Activated CD8-positive, alpha-beta T cell treated with anti-CD3 and anti-CD28 coated beads, Interleukin-2, amount 10 ng/mL, durations not matched to agents 7 days and 5 days (primary cell): ENCODE results near the gene CHKA. TPM values are rescaled to one million over a fixed set of nuclear protein-coding genes. Genes with fewer than 3 reads are reported as not detected.

Experiments used
- ATAC-seq: fragments of 150-1000 bp; cut with Tn5 transposase; one replicate; pipeline ENCODE4 v1.10.0; 2021; ENCODE audit warnings: moderate library complexity
- CTCF ChIA-PET: fragments of 350-600 bp; sonication (Branson Sonifier 250); formaldehyde crosslinking; loops from one replicate; lab custom pipeline; 2021; ENCODE audit warnings: antibody characterized with exemption; lab: Charles Lee
- POLR2A ChIA-PET: fragments of 350-600 bp; sonication (Branson Sonifier 250); formaldehyde crosslinking; loops from one replicate; lab custom pipeline; 2021; ENCODE audit warnings: antibody characterized with exemption; lab: Charles Lee
- DNase-seq: peaks from one replicate; pipeline ENCODE4 v3.0.0-alpha.2; 2020
- H3K27ac Mint-ChIP-seq: one replicate; pipeline ENCODE4 v1.8.0; 2021; ENCODE audit warnings: mild to moderate bottlenecking, mixed read lengths
- H3K27me3 Mint-ChIP-seq: one replicate; pipeline ENCODE4 v1.8.0; 2021; ENCODE audit warnings: low read depth, mixed read lengths
- H3K36me3 Mint-ChIP-seq: one replicate; pipeline ENCODE4 v1.8.0; 2021; ENCODE audit warnings: low read depth, mixed read lengths
- H3K4me1 Mint-ChIP-seq: one replicate; pipeline ENCODE4 v1.8.0; 2021; ENCODE audit warnings: low read depth, mixed read lengths
- H3K4me3 Mint-ChIP-seq: one replicate; pipeline ENCODE4 v1.8.0; 2021; ENCODE audit warnings: mild to moderate bottlenecking, mixed read lengths
- H3K9me3 Mint-ChIP-seq: one replicate; pipeline ENCODE4 v1.8.0; 2022; ENCODE audit warnings: mixed read lengths; ENCODE audit not compliant: insufficient read depth
- total RNA-seq, 2 experiments: library from RNA; stranded (reverse); gene quantifications; one replicate each; pipeline ENCODE4 v1.2.3, GENCODE V29; 2021

CHKA gene
- total RNA-seq, 2 experiments from 2014 or later, result 14.4 to 14.5 TPM

DNA sequence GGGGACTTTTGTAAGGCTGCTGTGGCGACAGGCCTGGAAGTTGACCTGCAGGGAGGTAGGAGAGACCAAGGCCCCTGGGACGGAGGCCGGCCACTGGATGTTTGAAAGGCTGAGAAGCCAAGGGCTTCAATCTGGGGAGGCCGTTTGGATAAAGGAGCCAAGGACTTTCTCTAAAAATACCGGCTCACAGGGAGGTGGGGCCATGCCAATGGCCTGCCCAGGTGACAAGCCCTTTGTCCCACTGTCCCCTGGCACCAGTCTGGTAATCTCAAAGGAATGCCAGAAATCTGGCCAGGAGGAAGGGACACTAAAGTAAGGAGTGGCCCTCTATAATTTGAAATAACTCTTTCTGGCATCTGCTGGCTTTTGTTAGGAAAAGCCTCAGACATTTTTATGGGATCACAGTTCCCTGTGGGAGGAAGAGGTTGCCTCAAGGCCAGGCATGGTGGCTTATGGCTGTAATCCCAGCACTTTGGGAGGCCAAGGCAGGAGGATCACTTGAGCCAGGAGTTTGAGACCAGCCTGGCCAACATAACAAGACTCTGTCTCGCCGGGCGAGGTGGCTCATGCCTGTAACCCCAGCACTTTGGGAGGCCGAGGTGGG is 1.9 kb upstream of the CHKA start:
- no peak for DNase-seq
- no peak overlapping the region for H3K4me3 Mint-ChIP-seq
- ATAC-seq, result no peak
- peaks cover 24% of the 10 kb centered on the region for H3K4me1 Mint-ChIP-seq
- ChIA-PET CTCF (no interaction called here), POLR2A (no interaction called here)
- H3K36me3 Mint-ChIP-seq, result peaks cover 6% of the 10 kb centered on the region
- no peak overlapping the region for H3K27ac Mint-ChIP-seq
- no peaks in the 10 kb centered on the region for H3K9me3 Mint-ChIP-seq
- peaks cover 4% of the 10 kb centered on the region for H3K27me3 Mint-ChIP-seq

DNA sequence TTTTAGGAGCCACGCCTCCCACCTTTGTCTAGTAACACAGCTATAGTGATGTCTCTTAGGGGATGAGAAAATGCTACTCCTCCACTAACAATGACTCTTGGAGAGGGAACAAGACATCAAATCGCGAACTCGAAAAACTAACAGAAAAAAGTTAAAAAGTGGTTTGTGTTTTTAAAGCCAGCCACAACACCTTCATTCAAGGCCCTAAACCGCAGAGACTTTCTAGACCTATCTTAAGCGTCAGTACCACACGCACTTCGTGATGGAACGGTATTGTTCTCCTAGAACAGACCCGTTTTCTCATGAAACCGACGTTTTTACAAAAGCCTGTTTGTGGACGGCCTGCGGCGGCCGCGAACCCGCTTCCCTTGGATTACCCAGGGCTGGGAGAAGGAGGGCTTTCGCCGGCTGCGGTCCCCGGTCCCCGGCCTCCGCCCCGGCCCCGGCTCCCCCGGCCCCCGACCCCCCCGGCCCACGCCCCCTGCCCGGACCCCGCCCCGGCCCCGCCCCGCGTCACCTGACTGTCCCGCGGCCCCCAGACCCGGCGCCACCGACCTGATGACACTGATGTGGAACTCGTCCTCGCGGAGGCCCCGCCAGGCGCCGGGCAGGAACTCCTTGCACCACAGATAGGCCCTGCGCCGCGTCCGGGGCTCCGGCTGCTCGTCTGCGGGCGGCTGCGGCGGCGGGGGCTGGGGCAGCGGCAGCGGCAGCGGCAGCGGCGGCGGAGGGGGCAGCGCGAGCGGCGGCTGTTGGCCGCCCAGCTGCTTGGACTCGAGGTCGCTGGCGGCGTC is 718 bp downstream of the CHKA start:
- ATAC-seq (peak; percentile 33), DNase-seq (peak; percentile 60)
- Mint-ChIP-seq H3K27me3 (no peaks in the 10 kb centered on the region), H3K9me3 (no peaks in the 10 kb centered on the region), H3K27ac (peak overlapping the region; percentile 93), H3K36me3 (peaks cover 13% of the 10 kb centered on the region), H3K4me3 (peak overlapping the region; percentile 83), H3K4me1 (peaks cover 37% of the 10 kb centered on the region)
- ChIA-PET CTCF (no interaction called here), POLR2A (interaction anchor here (0.5 kb wide), 1 partner anchor 14 kb away, joined by 3 read pairs; no protein-coding TSS in a partner anchor)

DNA sequence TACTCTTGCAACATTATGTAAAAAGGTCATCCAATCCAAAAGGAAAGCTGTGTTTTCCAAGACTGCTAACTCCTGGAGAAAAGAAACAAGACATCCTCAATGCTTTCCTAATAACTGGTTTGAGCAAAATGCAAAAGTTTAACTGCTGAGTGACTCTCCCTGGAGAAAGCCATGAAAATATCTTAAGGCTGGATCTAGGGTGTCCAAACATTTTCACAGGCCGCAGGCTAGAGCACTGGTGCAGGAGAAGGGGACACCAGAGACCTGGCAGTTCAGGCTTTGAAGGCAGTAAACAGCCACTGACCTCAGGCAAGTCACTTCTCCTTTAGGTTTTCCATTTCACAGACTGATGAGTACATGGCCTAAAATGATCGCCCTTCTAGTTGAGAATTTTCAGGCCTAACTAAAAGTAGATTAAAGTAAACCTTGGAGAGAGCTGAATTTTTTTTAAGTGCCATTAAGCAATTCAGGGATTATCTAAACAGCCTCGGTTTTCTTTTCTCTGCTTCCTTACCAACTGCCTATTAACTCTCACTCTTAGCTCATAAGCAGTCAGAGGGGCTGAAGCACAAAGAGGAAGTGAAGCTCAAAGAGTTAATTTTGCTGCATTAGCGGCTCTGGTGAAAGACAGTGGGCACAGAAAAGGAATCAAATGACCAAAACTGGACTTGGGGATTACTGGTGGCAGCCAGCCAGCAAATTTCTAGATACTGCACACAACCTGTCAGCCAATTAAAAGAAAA is 2.3 kb downstream of the CHKA start:
- ChIA-PET POLR2A (interaction anchor here (1.1 kb wide), 1 partner anchor 78 kb away, joined by 3 read pairs; no protein-coding TSS in a partner anchor), CTCF (interaction anchor here (0.6 to 2.2 kb wide), 3 partner anchors 26 to 87 kb away, joined by 3 to 5 read pairs (median 5); no protein-coding TSS in a partner anchor)
- Mint-ChIP-seq H3K27me3 (no peaks in the 10 kb centered on the region), H3K36me3 (peaks cover 13% of the 10 kb centered on the region), H3K27ac (no peak overlapping the region), H3K9me3 (no peaks in the 10 kb centered on the region), H3K4me1 (peaks cover 45% of the 10 kb centered on the region), H3K4me3 (no peak overlapping the region)
- no peak for DNase-seq
- no peak for ATAC-seq

DNA sequence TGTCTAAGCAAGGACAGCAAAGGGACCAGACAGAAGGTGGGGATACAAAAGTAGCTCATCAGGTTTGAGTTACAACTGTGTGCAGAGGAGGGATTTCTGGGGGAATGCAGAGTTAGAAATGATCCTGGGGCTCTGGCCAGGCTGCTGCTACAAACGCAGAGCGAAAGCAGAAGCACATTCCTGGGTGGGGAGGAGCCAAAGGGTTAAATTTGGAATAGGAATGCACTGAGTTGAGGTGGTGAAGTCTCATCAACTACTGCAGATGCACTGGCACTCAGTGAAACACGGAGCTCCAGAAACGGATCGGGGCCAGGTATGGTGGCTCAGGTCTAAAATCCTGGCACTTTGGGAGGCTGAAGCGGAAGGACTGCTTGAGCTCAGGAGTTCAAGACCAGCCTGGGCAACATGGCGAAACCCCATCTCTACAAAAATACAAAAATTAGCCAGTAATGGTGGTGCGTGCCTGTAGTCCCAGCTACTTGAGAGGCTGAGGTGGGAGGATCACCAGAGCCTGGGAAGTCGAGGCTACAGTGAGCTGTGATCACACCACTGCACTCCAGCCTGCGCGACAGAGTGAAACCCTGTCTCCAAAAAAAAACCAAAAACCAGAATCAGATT is 3.2 kb downstream of the CHKA start:
- DNase-seq (no peak), ATAC-seq (no peak)
- Mint-ChIP-seq H3K36me3 (peaks cover 13% of the 10 kb centered on the region), H3K4me3 (no peak overlapping the region), H3K27ac (no peak overlapping the region), H3K4me1 (peaks cover 45% of the 10 kb centered on the region), H3K27me3 (no peaks in the 10 kb centered on the region), H3K9me3 (no peaks in the 10 kb centered on the region)
- ChIA-PET POLR2A (interaction anchor here (1.1 kb wide), 1 partner anchor 77 kb away, joined by 3 read pairs; no protein-coding TSS in a partner anchor), CTCF (interaction anchor here (0.6 to 2.2 kb wide), 5 partner anchors 25 to 124 kb away, joined by 3 to 5 read pairs (median 3); no protein-coding TSS in a partner anchor)

DNA sequence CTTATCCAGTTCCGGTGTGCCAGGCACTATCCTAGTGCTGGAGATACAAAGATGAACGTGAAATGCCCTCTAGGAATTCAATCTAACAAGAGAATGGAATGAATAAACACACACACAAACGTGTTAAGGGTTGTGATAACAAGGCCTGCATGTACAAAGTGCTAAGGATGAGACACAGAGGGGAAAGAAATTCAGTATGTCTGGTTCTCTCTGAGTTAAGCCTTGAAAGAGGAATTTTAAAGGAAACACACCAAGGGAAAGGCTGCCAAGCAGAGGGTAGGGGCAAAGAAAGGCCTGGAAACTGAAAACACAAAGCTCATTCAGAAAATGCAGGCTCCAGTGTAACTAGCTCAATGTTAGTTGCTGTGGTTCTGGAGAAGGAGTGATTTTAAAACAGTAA is 4.2 kb downstream of the CHKA start:
- Mint-ChIP-seq H3K27me3 (no peaks in the 10 kb centered on the region), H3K36me3 (peaks cover 13% of the 10 kb centered on the region), H3K4me1 (peaks cover 41% of the 10 kb centered on the region), H3K9me3 (no peaks in the 10 kb centered on the region), H3K27ac (no peak overlapping the region), H3K4me3 (no peak overlapping the region)
- DNase-seq (no peak), ATAC-seq (no peak)
- CTCF ChIA-PET, result interaction anchor here (1.2 to 1.5 kb wide), 2 partner anchors 92 to 123 kb away, joined by 3 read pairs; no protein-coding TSS in a partner anchor
- POLR2A ChIA-PET, result no interaction called here

DNA sequence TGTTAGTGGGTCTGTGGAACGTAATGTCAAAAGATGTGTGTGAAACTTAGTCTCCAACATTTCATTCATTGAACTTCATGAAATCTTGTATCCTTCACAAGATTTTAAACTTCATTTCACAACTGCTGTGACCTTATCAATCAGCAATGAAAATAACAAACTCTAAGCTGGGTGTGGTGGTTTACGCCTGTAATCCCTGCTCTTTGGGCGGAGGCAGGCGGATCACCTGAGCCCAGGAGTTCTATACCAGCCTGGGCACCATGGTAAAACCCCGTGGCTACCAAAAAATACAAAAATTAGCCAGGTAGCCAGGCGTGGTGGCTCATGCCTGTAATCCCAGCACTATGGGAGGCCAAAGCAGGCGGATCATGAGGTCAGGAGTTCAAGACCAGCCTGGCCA is 5.1 kb downstream of the CHKA start:
- Mint-ChIP-seq H3K27me3 (no peaks in the 10 kb centered on the region), H3K4me3 (no peak overlapping the region), H3K36me3 (peaks cover 13% of the 10 kb centered on the region), H3K27ac (no peak overlapping the region), H3K4me1 (peaks cover 41% of the 10 kb centered on the region), H3K9me3 (no peaks in the 10 kb centered on the region)
- ATAC-seq (no peak), DNase-seq (no peak)
- POLR2A ChIA-PET, result no interaction called here
- CTCF ChIA-PET, result no interaction called here

DNA sequence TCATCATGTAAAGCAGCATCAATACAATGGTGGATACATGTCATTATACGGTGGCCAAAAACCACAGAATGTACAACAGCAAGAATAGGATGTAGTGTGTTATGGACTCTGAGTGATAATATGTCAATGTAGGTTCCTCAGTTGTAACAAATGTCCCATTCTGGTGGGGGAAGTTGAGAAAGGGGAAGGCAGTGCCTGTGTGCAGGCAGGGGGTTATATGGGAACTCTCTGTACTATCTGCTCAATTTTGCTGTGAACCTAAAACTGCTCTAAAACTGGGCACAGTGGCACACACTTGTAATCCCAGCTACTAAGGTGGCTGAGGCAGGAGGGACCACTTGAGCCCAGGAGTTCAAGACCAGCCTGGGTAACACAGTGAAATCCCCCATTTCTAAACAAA is 5.9 kb downstream of the CHKA start:
- Mint-ChIP-seq H3K4me1 (peaks cover 39% of the 10 kb centered on the region), H3K4me3 (no peak overlapping the region), H3K27me3 (no peaks in the 10 kb centered on the region), H3K36me3 (peaks cover 13% of the 10 kb centered on the region), H3K27ac (no peak overlapping the region), H3K9me3 (no peaks in the 10 kb centered on the region)
- ATAC-seq (no peak), DNase-seq (no peak)
- CTCF ChIA-PET, result interaction anchor here (0.7 kb wide), 1 partner anchor 18 kb away, joined by 6 read pairs; no protein-coding TSS in a partner anchor
- POLR2A ChIA-PET, result no interaction called here

DNA sequence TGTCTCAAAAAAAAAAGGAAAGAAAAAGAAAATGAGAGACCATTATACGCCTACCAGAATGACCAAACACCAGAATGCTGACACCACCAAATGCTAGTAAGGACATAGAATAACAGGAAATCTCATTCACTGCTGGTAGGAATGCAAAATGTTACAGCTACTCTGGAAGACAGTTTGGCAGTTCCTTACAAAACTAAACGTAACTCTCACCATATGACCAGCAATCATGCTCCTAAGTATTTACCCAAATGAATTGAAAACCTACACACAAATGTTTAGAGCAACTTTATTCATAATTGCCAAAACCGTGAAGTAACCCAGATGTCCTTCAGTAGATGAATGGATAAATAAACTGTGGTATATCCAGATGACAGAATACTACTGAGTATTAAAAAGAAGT is 7.2 kb downstream of the CHKA start:
- H3K27ac Mint-ChIP-seq, result no peak overlapping the region
- no peaks in the 10 kb centered on the region for H3K27me3 Mint-ChIP-seq
- peaks cover 26% of the 10 kb centered on the region for H3K4me1 Mint-ChIP-seq
- peaks cover 13% of the 10 kb centered on the region for H3K36me3 Mint-ChIP-seq
- H3K4me3 Mint-ChIP-seq, result no peak overlapping the region
- POLR2A ChIA-PET, result no interaction called here
- CTCF ChIA-PET, result no interaction called here
- DNase-seq (no peak), ATAC-seq (no peak)
- H3K9me3 Mint-ChIP-seq, result no peaks in the 10 kb centered on the region

DNA sequence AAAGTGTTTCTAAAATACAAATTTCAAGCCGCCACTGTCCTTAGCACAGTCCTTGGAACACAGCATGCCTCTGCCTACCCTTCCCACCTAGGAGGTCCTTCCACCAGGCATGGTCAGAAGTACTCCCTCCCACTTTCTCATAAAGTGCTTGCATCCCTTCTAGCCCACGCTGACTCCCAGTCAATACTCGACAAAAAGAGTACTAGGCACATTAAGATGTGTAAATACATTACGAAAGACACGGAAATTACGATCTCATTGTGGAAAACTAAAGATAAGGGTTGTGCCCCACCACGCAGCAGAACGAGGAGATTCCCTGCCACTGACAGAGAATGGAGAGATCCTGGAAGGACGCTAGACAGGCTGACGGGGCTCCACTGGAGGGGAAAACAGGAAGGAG is 13.5 kb downstream of the CHKA start:
- CTCF ChIA-PET, result no interaction called here
- ATAC-seq, result no peak
- H3K36me3 Mint-ChIP-seq, result peaks cover 2% of the 10 kb centered on the region

DNA sequence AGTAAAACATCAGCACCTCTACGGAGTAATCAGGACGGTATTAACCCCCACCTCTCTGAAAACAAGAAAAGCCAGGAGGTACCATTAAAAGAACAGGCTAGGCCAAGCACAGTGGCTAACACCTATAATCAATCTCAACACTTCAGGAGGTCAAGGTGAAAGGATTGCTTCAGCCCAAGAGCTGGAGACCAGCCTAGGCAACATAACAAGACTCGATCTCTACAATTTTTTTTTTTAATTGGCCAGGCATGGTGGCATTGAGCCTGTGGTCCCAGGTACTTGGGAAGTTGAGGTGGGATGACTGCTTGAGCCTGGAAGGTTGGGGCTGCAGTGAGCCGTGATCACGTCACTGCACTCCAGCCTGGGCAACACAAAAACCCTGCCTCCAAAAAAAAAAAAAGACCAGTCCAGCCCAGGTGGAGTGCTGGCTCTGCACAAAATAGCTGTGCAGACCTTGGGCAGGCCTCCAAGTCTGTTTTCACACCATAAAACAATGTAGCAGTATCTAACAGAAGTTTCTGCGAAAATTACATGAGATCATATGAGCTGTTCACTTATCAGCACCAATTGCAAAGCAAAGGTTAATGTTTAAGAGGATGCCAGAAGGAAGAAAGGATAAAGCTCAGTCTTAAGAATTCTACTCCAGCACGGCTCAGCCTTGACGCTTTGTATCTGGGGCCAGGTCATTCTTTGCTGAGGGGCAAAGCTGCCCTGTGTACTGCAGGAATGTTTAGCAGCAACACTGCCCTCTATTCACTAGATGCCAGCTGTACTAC is 14.8 kb downstream of the CHKA start:
- H3K27ac Mint-ChIP-seq, result no peak overlapping the region
- H3K36me3 Mint-ChIP-seq, result peaks cover 2% of the 10 kb centered on the region
- ChIA-PET POLR2A (interaction anchor here (0.6 kb wide), 1 partner anchor 14 kb away, joined by 3 read pairs; no protein-coding TSS in a partner anchor), CTCF (no interaction called here)
- H3K4me3 Mint-ChIP-seq, result no peak overlapping the region
- H3K4me1 Mint-ChIP-seq, result no peaks in the 10 kb centered on the region
- ATAC-seq, result no peak
- no peaks in the 10 kb centered on the region for H3K27me3 Mint-ChIP-seq
- H3K9me3 Mint-ChIP-seq, result no peaks in the 10 kb centered on the region
- no peak for DNase-seq

More for the DNA sequence above, 13.5 kb downstream of the CHKA start:
- no peak overlapping the region for H3K4me3 Mint-ChIP-seq
- H3K4me1 Mint-ChIP-seq, result no peaks in the 10 kb centered on the region
- POLR2A ChIA-PET, result no interaction called here
- no peak overlapping the region for H3K27ac Mint-ChIP-seq
- no peak for DNase-seq
- no peaks in the 10 kb centered on the region for H3K9me3 Mint-ChIP-seq
- no peaks in the 10 kb centered on the region for H3K27me3 Mint-ChIP-seq
